Measurements from ENCODE around the gene PROK1.
"Not testable (repeated sequence)": the region's sequence is repeated elsewhere in the genome, so short reads cannot be mapped to it uniquely, and the experiment has no call there.

PROK1 gene

DNA sequence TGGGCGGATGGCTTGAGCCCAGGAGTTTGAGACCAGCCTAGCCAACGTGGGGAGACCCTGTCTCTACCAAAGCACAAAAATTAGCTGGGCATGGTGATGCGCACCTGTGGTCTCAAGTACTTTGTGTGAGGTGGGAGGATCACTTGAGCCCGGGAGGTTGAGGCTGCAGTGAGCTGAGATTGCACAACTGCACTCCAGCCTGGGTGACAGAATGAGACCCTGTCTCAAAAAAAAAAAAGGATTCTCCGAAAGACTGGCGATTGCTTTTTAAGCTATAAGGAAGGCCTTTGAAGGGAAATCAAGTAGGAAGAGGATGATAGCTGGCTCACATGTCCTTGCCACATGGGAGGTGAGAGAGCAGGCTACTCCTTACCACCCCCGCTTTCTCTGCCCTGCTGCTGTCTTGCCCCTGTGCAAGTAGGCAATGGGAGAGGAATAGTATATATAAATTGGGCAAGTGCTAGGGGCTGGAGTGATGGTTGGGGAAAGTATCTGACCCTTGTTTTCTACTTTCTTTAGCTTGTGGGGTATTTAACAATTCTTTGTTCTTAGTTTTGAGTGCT lies 39.7 kb upstream of the PROK1 start:
- DNase-seq (ENCODE audit: low read depth), result no peak
- TF ChIP-seq, protein P1, sequence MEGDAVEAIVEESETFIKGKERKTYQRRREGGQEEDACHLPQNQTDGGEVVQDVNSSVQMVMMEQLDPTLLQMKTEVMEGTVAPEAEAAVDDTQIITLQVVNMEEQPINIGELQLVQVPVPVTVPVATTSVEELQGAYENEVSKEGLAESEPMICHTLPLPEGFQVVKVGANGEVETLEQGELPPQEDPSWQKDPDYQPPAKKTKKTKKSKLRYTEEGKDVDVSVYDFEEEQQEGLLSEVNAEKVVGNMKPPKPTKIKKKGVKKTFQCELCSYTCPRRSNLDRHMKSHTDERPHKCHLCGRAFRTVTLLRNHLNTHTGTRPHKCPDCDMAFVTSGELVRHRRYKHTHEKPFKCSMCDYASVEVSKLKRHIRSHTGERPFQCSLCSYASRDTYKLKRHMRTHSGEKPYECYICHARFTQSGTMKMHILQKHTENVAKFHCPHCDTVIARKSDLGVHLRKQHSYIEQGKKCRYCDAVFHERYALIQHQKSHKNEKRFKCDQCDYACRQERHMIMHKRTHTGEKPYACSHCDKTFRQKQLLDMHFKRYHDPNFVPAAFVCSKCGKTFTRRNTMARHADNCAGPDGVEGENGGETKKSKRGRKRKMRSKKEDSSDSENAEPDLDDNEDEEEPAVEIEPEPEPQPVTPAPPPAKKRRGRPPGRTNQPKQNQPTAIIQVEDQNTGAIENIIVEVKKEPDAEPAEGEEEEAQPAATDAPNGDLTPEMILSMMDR (IDR thresholded peaks at IDR 0.05; ENCODE audit: low read depth, low read length, missing control alignments), result no peak
- H3K4me3 ChIP-seq (ENCODE audit: low read depth, low read length), result no peak overlapping the region
- in situ Hi-C loops (cut with HindIII; ENCODE audit: low sequenced_read_pairs), result no loop called here

DNA sequence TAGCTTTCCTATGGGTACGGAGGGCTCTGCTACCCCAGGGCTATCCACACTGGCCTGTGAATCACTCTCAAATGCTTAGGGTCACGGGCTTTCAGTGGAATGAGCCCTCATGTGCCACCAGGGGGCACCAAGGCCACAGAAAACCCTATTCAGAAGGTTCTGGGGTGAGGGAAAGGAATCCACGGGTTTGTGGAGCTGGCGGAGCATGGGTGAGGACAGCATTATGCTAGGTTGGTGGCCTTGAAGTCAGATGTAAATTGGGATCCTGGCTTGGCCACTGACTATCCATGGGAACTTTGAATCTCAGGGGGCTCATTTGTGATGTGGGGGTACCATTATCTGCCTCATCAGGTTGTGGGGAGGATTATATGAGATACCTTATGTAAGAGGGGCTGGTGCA lies 38.4 kb upstream of the PROK1 start:
- TF ChIP-seq, protein P1 (IDR thresholded peaks at IDR 0.05; ENCODE audit: low read depth, low read length, missing control alignments), result peak; percentile 74
- in situ Hi-C loops (cut with HindIII; ENCODE audit: low sequenced_read_pairs), result no loop called here
- DNase-seq (ENCODE audit: low read depth), result peak; percentile 18
- H3K4me3 ChIP-seq (ENCODE audit: low read depth, low read length), result no peak overlapping the region

DNA sequence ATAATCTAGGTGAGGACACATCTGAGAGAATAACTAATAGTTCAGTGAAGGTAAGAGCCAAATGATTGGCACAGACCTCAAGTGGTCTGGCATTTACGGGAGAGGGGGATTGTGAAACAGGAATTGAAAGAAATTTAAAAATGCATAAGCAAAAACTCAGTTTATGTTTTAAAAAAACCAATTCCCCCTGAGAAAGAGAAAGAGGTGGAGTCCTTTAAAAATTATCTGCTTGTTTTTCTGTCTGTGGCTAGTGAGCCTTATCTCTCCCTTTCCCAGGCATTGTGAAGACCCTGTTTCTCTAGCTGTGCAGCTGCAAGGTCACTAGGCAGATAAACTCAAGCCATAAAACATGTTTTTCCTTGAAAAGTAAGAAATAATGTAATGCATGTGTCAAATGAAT lies 37.9 kb upstream of the PROK1 start:
- H3K4me3 ChIP-seq (ENCODE audit: low read depth, low read length); DNase-seq (ENCODE audit: low read depth); in situ Hi-C loops (cut with HindIII; ENCODE audit: low sequenced_read_pairs): not testable (repeated sequence)

DNA sequence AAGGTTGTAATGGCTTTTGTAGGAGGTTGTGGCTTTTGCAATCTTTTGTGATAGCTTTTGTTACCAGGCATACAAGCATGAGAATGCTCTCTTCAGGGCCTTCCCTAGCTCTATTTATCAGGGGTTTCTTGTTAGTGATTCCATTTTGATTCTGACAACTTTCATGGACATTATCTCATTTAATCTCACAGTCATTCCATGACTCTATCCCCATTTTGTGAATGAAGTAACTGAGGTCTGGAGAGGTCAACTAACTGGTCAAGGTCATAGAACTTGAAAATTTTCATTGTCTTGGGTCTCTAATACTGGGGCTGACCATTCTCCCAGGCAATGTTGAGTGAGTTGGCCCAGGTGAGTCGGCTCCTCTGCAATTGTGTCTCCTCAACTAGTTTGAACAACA lies 32.2 kb upstream of the PROK1 start:
- TF ChIP-seq, protein P1 (IDR thresholded peaks at IDR 0.05; ENCODE audit: low read depth, low read length, missing control alignments), result no peak
- in situ Hi-C loops (cut with HindIII; ENCODE audit: low sequenced_read_pairs), result no loop called here

DNA sequence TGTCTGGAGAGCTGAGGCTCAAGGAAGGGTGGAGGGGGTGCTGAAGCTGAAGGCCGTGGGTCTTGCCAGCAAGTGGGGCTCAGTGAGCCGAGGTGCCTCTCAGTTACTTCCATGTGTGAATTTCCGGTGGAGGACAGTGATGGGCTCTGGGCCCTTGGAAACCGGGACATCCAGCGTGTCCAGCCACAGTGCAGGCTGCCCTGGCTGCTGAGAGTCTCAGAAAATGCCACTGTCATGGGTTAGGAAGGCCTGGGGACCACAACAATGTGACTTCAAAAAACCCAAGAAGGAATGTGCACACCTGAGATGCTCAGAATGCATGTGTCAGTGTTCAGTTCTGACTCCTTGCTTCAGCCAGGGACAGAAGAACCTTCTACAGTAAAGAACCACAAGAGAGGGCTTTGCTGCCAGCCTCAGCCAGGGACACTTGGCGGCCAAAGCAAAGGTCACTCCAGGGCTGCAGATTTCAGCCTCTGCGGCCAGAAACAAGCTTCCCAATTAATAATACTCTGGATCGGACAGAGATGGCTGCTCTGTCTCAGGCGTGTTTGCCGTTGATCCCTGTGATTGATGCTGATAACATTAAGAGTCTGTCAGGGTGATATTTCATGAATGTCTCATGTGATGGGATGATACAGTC lies 30.8 kb upstream of the PROK1 start:
- TF ChIP-seq, protein P1 (IDR thresholded peaks at IDR 0.05; ENCODE audit: low read depth, low read length, missing control alignments), result no peak
- DNase-seq (ENCODE audit: low read depth), result no peak
- H3K4me3 ChIP-seq (ENCODE audit: low read depth, low read length), result no peak overlapping the region
- in situ Hi-C loops (cut with HindIII; ENCODE audit: low sequenced_read_pairs), result no loop called here

More for the DNA sequence above, 32.2 kb upstream of the PROK1 start:
- no peak for DNase-seq (ENCODE audit: low read depth)
- no peak overlapping the region for H3K4me3 ChIP-seq (ENCODE audit: low read depth, low read length)

DNA sequence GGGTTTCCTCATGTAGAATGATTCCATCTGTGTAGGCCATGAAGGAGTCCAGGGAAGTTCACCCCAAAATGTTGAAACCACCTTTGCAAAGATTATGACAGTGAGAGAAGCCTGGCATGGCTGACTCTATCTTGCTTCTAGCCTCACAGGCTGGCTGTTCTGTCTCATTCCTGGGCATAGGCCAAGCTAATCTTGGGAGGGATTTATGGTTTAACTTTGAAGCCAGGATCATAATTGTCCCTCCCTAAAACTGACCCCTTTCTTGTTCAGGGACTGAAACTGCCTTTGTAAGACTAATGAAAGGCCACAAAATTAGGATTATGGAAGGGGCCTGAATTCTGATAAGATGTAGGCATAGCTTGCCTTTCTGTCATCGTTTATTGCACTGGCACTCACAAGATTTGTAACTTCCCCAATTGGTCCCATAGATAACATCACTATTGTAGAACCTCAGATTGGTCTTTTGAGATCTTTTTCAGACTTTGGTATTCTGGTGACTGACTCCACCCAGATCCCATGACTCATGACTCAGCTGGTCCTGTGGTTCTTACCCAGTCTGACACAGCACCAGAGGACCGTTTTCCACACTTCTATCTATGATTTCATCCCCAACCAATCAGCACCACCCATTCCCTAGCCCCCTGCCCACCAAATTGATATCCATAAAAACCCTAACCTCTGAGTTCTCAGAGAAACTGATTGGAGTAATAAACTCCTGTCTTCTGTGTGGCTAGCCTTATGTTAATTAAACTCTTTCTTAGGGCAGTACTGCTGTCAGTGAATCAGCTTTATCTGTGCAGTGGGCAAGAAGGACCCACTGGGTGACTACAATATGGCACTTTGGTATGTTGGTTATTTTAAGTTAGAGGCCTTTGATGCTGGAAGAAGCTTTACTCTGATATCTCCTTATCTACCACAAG lies 29.8 kb upstream of the PROK1 start:
- DNase-seq (ENCODE audit: low read depth), result no peak
- in situ Hi-C loops (cut with HindIII; ENCODE audit: low sequenced_read_pairs), result no loop called here
- TF ChIP-seq, protein P1 (IDR thresholded peaks at IDR 0.05; ENCODE audit: low read depth, low read length, missing control alignments), result no peak
- H3K4me3 ChIP-seq (ENCODE audit: low read depth, low read length), result no peak overlapping the region
